DND-41 (cell line): ENCODE results near the gene SDE2.
A peak's percentile ranks its signal among the peaks of the same experiment; 100 is the strongest.

Source experiments
- ATAC-seq: fragments of 200-7000 bp; cut with Tn5 transposase; 3 replicates; pipeline ENCODE4 v1.9.1; 2021; ENCODE audit warnings: low read depth; ENCODE audit not compliant: insufficient read depth
- DNase-seq: peaks from one replicate; pipeline ENCODE4 v3.0.0-alpha.2; 2020
- H2AFZ ChIP-seq: 2 replicates; pipeline ENCODE4 v1.6.0; 2012; ENCODE audit warnings: low read depth, low read length
- H3K27ac ChIP-seq: 2 replicates; pipeline ENCODE4 v1.5.1; 2012; ENCODE audit warnings: low read length, inconsistent platforms
- H3K27me3 ChIP-seq: fragments of 200-600 bp; sonication (generic); 2 replicates; pipeline ENCODE4 v1.6.0; 2012; ENCODE audit warnings: low read length, mild to moderate bottlenecking, inconsistent platforms; ENCODE audit not compliant: insufficient read depth, poor library complexity
- H3K36me3 ChIP-seq: 2 replicates; pipeline ENCODE4 v1.5.1; 2012; ENCODE audit warnings: low read length, inconsistent platforms; ENCODE audit not compliant: insufficient read depth
- H3K4me1 ChIP-seq: 2 replicates; pipeline ENCODE4 v1.5.1; 2012; ENCODE audit warnings: mild to moderate bottlenecking, low read length; ENCODE audit not compliant: insufficient read depth
- H3K4me2 ChIP-seq: 2 replicates; pipeline ENCODE4 v1.6.0; 2012; ENCODE audit warnings: mild to moderate bottlenecking, moderate library complexity, low read length, inconsistent platforms; ENCODE audit not compliant: insufficient read depth
- H3K4me3 ChIP-seq, 2 experiments: fragments of 200-600 bp in 1 of 2; shearing (Covaris generic) in 1 of 2; 2 replicates each; pipeline ENCODE4 v1.5.1; 2012 to 2016; ENCODE audit warnings: inconsistent platforms in 2 of 2, low read length in 2 of 2, mild to moderate bottlenecking in 2 of 2, low read depth in 1 of 2, moderate library complexity in 1 of 2
- H3K79me2 ChIP-seq: 2 replicates; pipeline ENCODE4 v1.6.0; 2012; ENCODE audit warnings: low read length, inconsistent platforms; ENCODE audit not compliant: insufficient read depth
- H3K9ac ChIP-seq: 2 replicates; pipeline ENCODE4 v1.6.0; 2012; ENCODE audit warnings: low read depth, mild to moderate bottlenecking, inconsistent platforms, low read length, moderate library complexity
- H3K9me3 ChIP-seq: 2 replicates; pipeline ENCODE4 v1.5.1; 2012; ENCODE audit warnings: low read length, moderate library complexity, mild to moderate bottlenecking, inconsistent platforms; ENCODE audit not compliant: insufficient read depth, severe bottlenecking
- H4K20me1 ChIP-seq: 2 replicates; pipeline ENCODE4 v1.6.0; 2012; ENCODE audit warnings: low read length; ENCODE audit not compliant: insufficient read depth
- EZH2 ChIP-seq: IDR thresholded peaks from 3 replicates; pipeline ENCODE4 v1.6.1; 2012; ENCODE audit warnings: borderline replicate concordance, low read depth, mild to moderate bottlenecking, moderate library complexity, low read length, inconsistent platforms; ENCODE audit not compliant: severe bottlenecking
- TF ChIP-seq, protein P1 (sequence below): IDR thresholded peaks from 2 replicates; pipeline ENCODE4 v1.5.1; 2012; ENCODE audit warnings: borderline replicate concordance, low read length, moderate library complexity, mild to moderate bottlenecking; ENCODE audit not compliant: poor library complexity, severe bottlenecking; ENCODE audit errors: extremely low read depth

SDE2 gene

GRCh38 chr1:225999912-226000337, 782 bp upstream of the SDE2 start:
- peaks cover 5% of the 10 kb centered on the region; the same call in 1 of the 2 replicates for H4K20me1 ChIP-seq
- H3K4me2 ChIP-seq: peak overlapping the region; percentile 75
- H3K4me1 ChIP-seq: peaks cover 39% of the 10 kb centered on the region
- ATAC-seq (no peak), DNase-seq (no peak)
- peak overlapping the region; percentile 18 to 55; a peak in 3 of 4 replicates for H3K4me3 ChIP-seq
- H2AFZ ChIP-seq: peak overlapping the region; percentile 56
- H3K27me3 ChIP-seq: no peaks in the 10 kb centered on the region
- TF ChIP-seq EZH2: no peak
- TF ChIP-seq, protein P1, sequence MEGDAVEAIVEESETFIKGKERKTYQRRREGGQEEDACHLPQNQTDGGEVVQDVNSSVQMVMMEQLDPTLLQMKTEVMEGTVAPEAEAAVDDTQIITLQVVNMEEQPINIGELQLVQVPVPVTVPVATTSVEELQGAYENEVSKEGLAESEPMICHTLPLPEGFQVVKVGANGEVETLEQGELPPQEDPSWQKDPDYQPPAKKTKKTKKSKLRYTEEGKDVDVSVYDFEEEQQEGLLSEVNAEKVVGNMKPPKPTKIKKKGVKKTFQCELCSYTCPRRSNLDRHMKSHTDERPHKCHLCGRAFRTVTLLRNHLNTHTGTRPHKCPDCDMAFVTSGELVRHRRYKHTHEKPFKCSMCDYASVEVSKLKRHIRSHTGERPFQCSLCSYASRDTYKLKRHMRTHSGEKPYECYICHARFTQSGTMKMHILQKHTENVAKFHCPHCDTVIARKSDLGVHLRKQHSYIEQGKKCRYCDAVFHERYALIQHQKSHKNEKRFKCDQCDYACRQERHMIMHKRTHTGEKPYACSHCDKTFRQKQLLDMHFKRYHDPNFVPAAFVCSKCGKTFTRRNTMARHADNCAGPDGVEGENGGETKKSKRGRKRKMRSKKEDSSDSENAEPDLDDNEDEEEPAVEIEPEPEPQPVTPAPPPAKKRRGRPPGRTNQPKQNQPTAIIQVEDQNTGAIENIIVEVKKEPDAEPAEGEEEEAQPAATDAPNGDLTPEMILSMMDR: no peak
- peaks cover 42% of the 10 kb centered on the region for H3K79me2 ChIP-seq
- peak overlapping the region; percentile 73 for H3K27ac ChIP-seq
- peak overlapping the region; percentile 80 for H3K9ac ChIP-seq
- no peaks in the 10 kb centered on the region for H3K9me3 ChIP-seq
- peaks cover 11% of the 10 kb centered on the region for H3K36me3 ChIP-seq

DNA sequence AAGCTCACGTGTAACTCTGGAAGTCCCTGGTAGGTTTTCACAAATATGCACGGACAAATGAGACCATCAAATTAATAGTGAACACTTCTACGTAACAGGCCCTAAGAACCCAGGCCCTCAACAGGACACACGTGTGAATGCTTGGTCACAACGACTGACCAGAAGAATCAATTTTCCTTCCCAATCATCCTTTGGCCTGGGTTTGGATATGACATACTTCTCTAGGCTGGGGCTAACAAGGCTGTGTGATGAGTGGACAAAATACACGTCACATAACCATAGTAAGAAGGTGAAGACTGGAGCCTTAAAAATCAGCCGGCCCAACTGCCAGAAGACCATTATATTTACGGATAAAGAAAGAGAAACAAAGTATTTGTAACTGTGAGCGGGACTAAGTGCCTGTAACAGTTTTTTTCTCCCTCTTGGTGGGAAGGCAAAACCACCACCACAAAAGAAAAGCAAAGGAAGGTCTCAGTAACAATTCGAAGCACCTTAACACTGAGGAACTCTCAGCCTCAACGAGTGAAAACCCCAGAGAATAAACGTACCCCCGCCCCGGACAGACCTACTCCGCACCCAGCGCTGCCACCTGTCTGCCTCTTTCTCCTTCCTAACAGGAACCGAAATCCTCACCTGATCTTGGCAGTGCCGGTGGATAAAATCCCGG, 450 bp downstream of the SDE2 start:
- Histone ChIP-seq H2AFZ (peak overlapping the region; percentile 91), H3K4me3 (peak overlapping the region; percentile 55 to 90), H3K79me2 (peaks cover 55% of the 10 kb centered on the region), H3K4me1 (peaks cover 39% of the 10 kb centered on the region), H4K20me1 (peaks cover 5% of the 10 kb centered on the region; the same call in 1 of the 2 replicates), H3K9ac (peak overlapping the region; percentile 80), H3K4me2 (peak overlapping the region; percentile 85), H3K27ac (peak overlapping the region; percentile 86), H3K9me3 (no peaks in the 10 kb centered on the region), H3K27me3 (no peaks in the 10 kb centered on the region), H3K36me3 (peaks cover 23% of the 10 kb centered on the region)
- ATAC-seq (peak; percentile 29), DNase-seq (no peak)
- TF ChIP-seq EZH2: no peak
- TF ChIP-seq, protein P1: no peak

DNA sequence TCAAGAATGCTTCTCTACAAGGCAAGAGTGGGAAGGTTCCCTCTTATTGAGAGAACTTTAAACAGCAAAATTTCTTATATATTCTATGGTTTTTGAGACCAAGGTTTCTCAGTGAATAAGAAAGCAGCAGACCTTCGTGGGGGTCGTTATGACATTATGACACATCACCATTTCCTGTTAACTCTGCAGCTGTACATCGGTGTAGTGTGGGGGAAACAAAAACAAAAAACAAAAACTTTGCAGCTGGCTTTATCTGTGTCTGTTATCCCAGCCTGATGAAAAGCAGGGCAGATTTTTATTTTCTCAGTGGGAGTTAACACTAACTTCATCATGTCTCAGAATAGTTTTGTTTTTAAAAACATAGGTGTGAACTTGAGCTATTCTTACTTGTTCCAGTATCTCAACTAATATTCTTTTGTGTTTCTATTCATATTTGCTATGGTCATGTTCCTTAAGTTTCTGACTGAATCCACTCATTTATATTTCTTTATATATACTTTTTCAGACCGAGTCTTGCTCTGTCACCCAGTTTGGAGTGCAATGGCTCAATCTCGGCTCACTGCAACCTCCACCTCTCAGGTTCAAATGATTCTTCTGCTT, 2.1 kb downstream of the SDE2 start:
- H3K4me3 ChIP-seq: peak overlapping the region in 1 of 2 experiments; percentile 90; a peak in 2 of 4 replicates
- DNase-seq (peak; percentile 40), ATAC-seq (peak; percentile 37)
- peaks cover 37% of the 10 kb centered on the region for H3K36me3 ChIP-seq
- no peaks in the 10 kb centered on the region for H3K27me3 ChIP-seq
- H3K79me2 ChIP-seq: peaks cover 57% of the 10 kb centered on the region
- TF ChIP-seq, protein P1: no peak
- no peak for TF ChIP-seq EZH2
- H3K9me3 ChIP-seq: no peaks in the 10 kb centered on the region
- H3K9ac ChIP-seq: peak overlapping the region; percentile 80
- H3K27ac ChIP-seq: peak overlapping the region; percentile 86
- peaks cover 39% of the 10 kb centered on the region for H3K4me1 ChIP-seq
- H3K4me2 ChIP-seq: peak overlapping the region; percentile 85
- H2AFZ ChIP-seq: no peak overlapping the region
- H4K20me1 ChIP-seq: peaks cover 5% of the 10 kb centered on the region; the same call in 1 of the 2 replicates
